PC-3 (cell line): ENCODE measurements around the gene HACD3.

Experiments used
- CTCF ChIP-seq: fragments of 300-600 bp; sonication (generic); conservative IDR thresholded peaks from 2 replicates; pipeline ENCODE4 v1.5.1; 2017; ENCODE audit warnings: antibody characterized with exemption, low read depth, mild to moderate bottlenecking, low read length
- EZH2 ChIP-seq: fragments of 300-600 bp; sonication (generic); IDR thresholded peaks from one replicate; pipeline ENCODE4 v1.6.1; 2017; ENCODE audit warnings: antibody characterized with exemption, mild to moderate bottlenecking, low read length; ENCODE audit not compliant: unreplicated experiment
- EZH2phosphoT487 ChIP-seq: fragments of 300-600 bp; sonication (generic); IDR thresholded peaks from 2 replicates; pipeline ENCODE4 v1.6.1; 2018; ENCODE audit warnings: mild to moderate bottlenecking, antibody characterized with exemption, low read length, borderline replicate concordance

GRCh38 chr15:65599677-65600076, 69.4 kb downstream of the HACD3 start:
- TF ChIP-seq CTCF (no peak), EZH2 (no peak), EZH2phosphoT487 (no peak)
